NB4 (cell line): ENCODE measurements around the gene NINJ1.

ENCODE experiments used
- DNase-seq: peaks from one replicate; pipeline ENCODE4 v3.0.0; 2010; ENCODE audit warnings: low read depth
- H3K4me3 ChIP-seq: one replicate; pipeline ENCODE4 v1.5.1; 2011; ENCODE audit warnings: mild to moderate bottlenecking, low read depth, low read length, moderate library complexity
- MAX ChIP-seq: IDR thresholded peaks from 2 replicates; pipeline ENCODE4 v1.6.1; 2011; ENCODE audit warnings: low read depth, low read length
- MYC ChIP-seq: IDR thresholded peaks from 2 replicates; pipeline ENCODE4 v1.6.1; 2011; ENCODE audit warnings: low read depth, low read length
- POLR2A ChIP-seq: IDR thresholded peaks from 2 replicates; pipeline ENCODE4 v1.6.1; 2011; ENCODE audit warnings: mild to moderate bottlenecking; ENCODE audit not compliant: insufficient read length; ENCODE audit errors: extremely low read depth
- TF ChIP-seq, protein P1 (sequence below): IDR thresholded peaks from one replicate; pipeline ENCODE4 v1.5.1; 2012; ENCODE audit warnings: low read depth, low read length

NINJ1 gene

DNA sequence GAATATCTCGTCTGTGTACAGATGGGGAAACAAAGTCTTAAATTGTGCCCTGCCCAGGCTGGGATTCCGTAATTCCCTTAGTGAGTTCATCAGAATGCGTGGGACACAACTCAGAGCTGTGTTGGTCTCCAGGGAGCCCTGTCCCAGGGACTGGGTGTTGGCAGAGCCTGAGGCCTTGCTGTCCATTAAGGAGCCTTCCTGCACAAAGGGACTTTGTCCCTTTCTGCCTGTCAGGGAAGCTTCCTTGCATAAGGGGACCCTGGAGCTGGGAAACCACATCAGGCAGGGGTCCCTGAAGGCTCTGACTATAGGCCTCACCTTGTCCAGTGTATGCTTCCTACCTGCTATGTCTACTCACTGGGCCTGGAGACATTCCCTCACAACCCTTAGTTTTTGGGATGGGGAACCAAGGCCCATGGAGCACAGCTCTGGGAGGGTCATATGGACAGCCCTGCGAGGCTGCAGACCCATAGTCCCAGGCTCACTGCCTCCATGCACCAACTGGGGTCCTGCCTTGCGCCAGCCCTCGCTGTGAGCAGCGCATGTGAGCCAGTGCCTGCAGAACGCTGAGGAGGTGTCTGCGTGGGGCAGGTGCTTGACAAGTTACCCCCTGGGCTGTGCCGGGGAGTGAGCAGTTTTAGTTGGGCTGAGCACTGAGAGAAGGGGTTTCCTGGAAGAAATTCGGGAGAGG, 36.4 kb downstream of the NINJ1 start:
- H3K4me3 ChIP-seq = peak overlapping the region; percentile 73
- TF ChIP-seq POLR2A = no peak
- TF ChIP-seq, protein P1, sequence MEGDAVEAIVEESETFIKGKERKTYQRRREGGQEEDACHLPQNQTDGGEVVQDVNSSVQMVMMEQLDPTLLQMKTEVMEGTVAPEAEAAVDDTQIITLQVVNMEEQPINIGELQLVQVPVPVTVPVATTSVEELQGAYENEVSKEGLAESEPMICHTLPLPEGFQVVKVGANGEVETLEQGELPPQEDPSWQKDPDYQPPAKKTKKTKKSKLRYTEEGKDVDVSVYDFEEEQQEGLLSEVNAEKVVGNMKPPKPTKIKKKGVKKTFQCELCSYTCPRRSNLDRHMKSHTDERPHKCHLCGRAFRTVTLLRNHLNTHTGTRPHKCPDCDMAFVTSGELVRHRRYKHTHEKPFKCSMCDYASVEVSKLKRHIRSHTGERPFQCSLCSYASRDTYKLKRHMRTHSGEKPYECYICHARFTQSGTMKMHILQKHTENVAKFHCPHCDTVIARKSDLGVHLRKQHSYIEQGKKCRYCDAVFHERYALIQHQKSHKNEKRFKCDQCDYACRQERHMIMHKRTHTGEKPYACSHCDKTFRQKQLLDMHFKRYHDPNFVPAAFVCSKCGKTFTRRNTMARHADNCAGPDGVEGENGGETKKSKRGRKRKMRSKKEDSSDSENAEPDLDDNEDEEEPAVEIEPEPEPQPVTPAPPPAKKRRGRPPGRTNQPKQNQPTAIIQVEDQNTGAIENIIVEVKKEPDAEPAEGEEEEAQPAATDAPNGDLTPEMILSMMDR = no peak
- DNase-seq = peak; percentile 47

GRCh38 chr9:93096811-93097382, 37.2 kb downstream of the NINJ1 start:
- DNase-seq = peak; percentile 34
- no peak for TF ChIP-seq MAX
- TF ChIP-seq MYC = no peak
- TF ChIP-seq, protein P1 = no peak
- TF ChIP-seq POLR2A = no peak
- peak overlapping the region; percentile 73 for H3K4me3 ChIP-seq

DNA sequence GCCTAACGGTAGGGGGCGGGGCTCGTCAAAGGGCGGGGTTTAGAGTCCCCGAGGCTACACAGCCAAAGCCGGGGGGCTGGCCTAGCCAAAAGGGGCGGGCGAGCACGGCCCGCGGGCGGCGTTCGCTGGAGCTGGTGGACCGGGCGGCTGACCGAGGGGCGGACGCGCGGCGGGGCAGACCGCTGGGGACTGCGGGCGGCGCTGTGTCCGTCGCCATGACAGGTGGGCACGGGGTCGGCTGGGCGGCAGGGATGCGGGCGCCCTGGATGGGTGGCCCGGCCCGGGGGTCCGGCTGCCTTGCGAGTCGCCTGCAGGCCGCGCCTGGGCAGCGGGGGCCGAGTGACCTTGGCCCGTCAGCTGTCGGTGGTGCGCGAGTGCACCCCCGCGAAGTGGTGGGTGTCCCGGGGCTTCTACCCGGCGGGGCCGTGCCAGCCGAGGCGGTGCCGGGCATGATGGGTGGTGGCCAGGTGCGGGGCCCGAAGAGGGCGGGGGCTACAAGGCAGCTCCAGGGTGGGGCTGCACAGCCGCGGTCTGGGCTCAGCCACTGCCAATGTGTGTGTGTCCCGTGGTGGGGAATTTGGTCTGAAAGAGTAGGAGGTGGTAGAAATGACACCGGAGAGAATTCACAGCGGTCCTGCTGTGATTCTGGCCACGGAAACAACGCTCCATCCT, 37.8 kb downstream of the NINJ1 start, which contains the start of gene CARD19:
TSS of gene CARD19 (plus strand) at position 87 of the 672 bp plus-strand sequence. CDS start at position 216, 129 bp downstream.
- peak within 1 kb of the TSS; percentile 73 for H3K4me3 ChIP-seq
- TF ChIP-seq POLR2A (peak; percentile 50), MAX (no peak)
- peak; percentile 48 for DNase-seq

- peak overlapping the region; percentile 53 for H3K4me3 ChIP-seq
- DNase-seq = peak; percentile 98
- TF ChIP-seq POLR2A (peak; percentile 65), MYC (peak; percentile 23), MAX (peak; percentile 17; the same call in 1 of the 2 replicates)
- TF ChIP-seq, protein P1 = no peak
These were observed 38.6 kb downstream of the NINJ1 start for GRCh38 chr9:93095205-93096130.

GRCh38 chr9:93094658-93095204, 39.3 kb downstream of the NINJ1 start:
- peak overlapping the region; percentile 53 for H3K4me3 ChIP-seq
- DNase-seq = peak; percentile 80
- TF ChIP-seq MAX = no peak
- TF ChIP-seq, protein P1 = no peak
- no peak for TF ChIP-seq MYC
- no peak for TF ChIP-seq POLR2A
